ENCODE data around the gene MAGI3.
"Not testable (repeated sequence)": the region's sequence is repeated elsewhere in the genome, so short reads cannot be mapped to it uniquely, and the experiment has no call there.

Gene MAGI3

DNA sequence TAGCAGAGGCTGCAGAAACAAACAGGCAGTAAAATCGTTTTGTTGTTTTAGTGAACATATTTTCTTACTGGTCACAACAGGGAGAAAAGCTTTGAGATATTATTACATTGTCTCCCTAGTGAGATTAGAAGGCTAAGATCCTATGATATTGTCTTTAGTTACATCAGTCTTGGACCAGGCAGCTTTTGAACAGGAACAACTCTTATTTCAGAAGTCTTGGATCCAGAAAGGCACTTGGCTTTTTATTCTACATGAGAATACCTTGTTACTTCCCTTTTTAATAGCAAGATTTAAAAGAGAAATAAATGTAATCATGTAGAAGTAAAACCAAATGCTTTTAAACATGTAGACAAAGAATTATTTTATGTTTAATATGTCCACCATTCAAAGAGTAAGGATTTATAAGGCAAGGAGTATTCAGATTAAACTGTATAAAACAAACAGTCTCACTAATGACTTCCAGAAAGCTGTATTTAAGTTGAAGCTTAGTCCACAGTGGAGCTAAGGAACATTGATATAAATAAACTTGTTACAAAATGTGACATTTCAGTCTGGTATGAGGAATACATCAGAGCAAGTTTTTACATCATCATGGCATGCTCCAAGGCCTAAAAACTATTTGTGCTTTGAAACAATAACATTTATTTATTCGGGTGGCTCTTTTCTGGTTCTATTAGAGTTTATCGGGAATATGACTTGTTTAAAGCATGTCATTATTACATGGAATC, 296.7 kb downstream of the MAGI3 start:
- no peak for DNase-seq (ENCODE audit: low read depth in 2 of 2)

DNA sequence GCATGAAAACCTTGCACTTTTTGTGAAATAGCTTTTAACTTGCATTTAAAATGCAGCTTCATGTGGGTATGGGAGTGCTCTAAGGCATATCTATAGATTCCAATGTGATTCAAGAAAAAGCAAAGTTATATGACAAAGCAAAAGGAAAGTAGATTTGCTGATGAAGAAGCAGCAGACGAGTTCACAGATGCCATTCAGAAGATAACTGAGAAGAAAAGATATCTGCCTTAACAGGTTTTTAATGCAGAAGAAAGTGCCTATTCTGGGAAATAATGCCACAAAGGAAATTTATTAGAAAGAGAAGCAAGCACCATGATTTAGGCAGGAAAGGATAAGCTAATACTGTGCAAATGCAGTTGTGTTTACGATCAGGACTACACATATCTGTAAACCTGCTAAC, 300.9 kb downstream of the MAGI3 start:
- DNase-seq (ENCODE audit: low read depth in 2 of 2), result no peak

GRCh38 chr1:113692342-113692741, 302.0 kb downstream of the MAGI3 start:
- DNase-seq (ENCODE audit: low read depth in 2 of 2), result no peak

DNA sequence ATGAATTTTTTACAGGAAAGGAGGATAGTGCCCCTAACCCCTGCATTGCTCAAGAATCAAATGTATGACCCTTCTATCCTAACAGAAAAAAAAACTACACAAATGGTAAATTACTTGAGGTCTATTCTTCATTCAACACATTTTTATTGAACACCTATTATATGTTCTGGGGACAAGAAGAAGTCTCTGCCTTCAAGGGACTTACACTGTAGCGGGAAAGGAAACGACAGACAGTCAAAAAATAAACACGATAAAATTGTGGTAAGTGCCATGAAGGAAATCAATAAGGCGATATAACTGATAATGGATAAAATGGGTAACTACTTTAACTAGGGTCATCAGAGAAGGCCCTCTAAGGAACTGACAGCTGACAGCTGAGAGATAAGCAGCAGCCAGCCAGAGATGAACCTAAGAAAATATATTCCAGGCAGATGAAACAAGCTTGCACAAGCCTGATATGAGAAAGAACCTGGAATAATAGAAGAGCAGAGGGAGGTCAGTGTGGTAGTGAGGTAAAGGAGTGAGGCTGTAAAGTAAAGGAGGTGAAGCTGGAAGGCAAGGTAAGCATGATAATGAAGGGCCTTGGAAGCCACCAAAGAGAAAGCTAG, 302.6 kb downstream of the MAGI3 start:
- no peak for DNase-seq (ENCODE audit: low read depth in 2 of 2)

DNA sequence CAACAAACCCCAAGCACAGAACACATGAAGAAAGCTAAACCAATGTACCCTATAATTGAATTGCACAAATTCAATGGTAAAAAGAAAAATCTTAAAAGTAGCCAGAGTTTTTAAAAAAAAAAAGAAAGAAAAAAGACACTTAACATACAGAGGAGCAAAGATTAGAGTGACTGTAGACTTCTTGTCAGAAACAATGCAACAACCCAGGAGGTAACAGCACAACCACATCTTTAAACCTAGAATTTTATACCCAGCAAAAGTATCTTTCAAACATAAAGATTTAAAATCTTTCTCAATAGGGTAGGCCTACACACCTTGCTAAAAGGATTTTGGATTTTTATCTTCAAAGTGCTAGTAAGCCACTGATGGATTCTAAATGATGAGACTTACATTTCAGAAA, 304.6 kb downstream of the MAGI3 start:
- no peak for DNase-seq (ENCODE audit: low read depth in 2 of 2)

GRCh38 chr1:113701429-113701828, 311.1 kb downstream of the MAGI3 start:
- no peak for DNase-seq (ENCODE audit: low read depth in 2 of 2)

DNA sequence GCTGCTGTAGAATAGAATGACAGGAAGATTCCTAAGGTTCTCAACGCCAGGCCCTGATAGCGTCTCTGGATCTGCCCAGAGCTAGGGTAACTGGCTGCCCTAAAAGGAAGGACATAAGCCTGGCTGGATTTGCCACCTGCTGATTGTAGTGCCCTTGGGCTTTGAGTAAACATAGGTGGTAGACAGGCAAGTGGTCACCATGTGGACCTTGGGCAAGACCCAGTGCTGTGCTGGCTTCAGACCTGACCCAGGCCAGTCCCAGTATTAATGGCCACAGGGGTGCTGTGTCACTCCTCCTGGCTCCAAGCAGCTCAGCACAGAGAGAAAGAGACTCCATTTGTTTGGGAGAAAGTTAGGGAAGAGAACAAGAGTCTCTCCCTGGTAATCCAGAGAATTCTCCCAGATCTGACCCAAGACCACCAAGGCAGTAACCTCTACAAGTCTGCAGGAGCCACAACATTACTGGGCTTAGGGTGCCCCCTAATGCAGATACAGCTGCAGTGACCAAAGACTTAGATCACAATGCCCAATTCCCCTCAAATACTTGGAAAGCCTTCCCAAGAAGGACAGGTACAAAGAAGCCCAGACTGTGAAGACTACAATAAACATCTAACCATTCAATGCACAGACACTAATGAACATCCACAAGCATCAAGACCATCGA, 324.4 kb downstream of the MAGI3 start:
- no peak for DNase-seq (ENCODE audit: low read depth in 2 of 2)

- DNase-seq (ENCODE audit: low read depth in 2 of 2), result not testable (repeated sequence)
These were observed 327.2 kb downstream of the MAGI3 start for GRCh38 chr1:113717506-113717905.

GRCh38 chr1:113718621-113719020, 328.3 kb downstream of the MAGI3 start:
- not testable (repeated sequence) for DNase-seq (ENCODE audit: low read depth in 2 of 2)

GRCh38 chr1:113721010-113721409, 330.7 kb downstream of the MAGI3 start:
- DNase-seq (ENCODE audit: low read depth in 2 of 2), result no peak

- DNase-seq (ENCODE audit: low read depth in 2 of 2), result no peak
These were observed 342.5 kb downstream of the MAGI3 start for GRCh38 chr1:113732802-113733201.

DNA sequence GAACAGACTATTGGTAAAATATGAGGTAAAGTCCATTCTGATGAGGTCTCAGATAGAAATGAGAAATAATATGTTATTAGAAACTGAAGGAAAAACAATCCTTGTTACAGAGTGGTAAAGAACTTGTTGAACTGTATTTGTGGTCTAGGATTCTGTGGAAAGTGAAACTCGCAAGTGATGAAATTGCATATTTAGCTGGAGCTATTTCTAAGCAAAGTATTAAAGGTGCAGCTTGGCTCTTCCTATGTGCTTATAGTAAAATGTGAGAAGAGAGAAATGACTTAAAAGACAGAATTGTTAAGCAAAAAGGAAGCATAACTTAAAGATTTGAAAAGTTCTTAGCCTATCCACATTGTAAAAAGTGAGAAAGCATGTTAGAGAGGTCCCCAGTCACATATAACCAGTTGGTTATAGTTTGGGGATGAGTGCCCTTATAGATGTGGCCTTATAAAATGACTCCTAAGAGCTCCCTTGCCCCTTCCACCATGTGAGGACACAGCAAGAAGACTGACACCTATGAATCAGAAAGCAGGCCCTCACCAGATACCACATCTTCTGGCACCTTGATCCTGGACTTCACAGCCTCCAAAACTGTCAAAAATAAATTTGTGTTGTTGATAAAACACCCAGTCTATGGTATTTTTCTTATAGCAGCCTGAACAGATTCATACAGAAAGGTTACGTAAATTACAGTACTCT, 344.2 kb downstream of the MAGI3 start:
- no peak for DNase-seq (ENCODE audit: low read depth in 2 of 2)

Data from stimulated activated CD8-positive, alpha-beta memory T cell treated with anti-CD3 and anti-CD28 coated beads, Interleukin-7, amount 100 ng/mL, for 1 hour (primary cell).